K562 (cell line): ENCODE data around the gene SYNRG. TPM values are rescaled to one million over a fixed set of nuclear protein-coding genes. Genes with fewer than 3 reads are reported as not detected.

Experiments used
- ATAC-seq: fragments of 200-7000 bp; cut with Tn5 transposase; 3 replicates; pipeline ENCODE4 v1.9.1; 2020; ENCODE audit warnings: moderate library complexity
- BruUV-seq: library from RNA; stranded (reverse); fragments of 400-500 nt; replicated peaks from 2 replicates; lab custom pipeline; 2021; lab: Mats Ljungman, UMichigan
- CTCF ChIA-PET: fragments of 300-600 bp; formaldehyde crosslinking; extraction: SDS; loops from one replicate; lab custom pipeline; 2021; ENCODE audit warnings: low intra/inter-chr PET ratio; lab: Yijun Ruan, JAX
- POLR2A ChIA-PET: fragments of 300-600, 350-650 bp; sonication (Branson Sonifier 250); formaldehyde crosslinking; extraction: SDS; loops from one replicate; lab custom pipeline; 2021; ENCODE audit warnings: antibody characterized with exemption, inconsistent platforms; lab: Yijun Ruan, JAX
- DNase-seq, 4 experiments: peaks; one replicate each; pipeline versions ENCODE4 v3.0.0 to v3.0.0-alpha.2; 2011 to 2018; ENCODE audit warnings: low spot score in 3 of 4, mixed read lengths in 3 of 4; ENCODE audit errors: extremely low read depth in 1 of 4
- FAIRE-seq: peaks from 2 replicates; lab custom pipeline; 2011; peaks lifted over from hg19 to GRCh38; lab: Jason Lieb, UNC
- H2AFZ ChIP-seq: 2 replicates; pipeline ENCODE4 v1.6.0; 2011; ENCODE audit warnings: low read depth, low read length, control low read depth, inconsistent platforms
- H3K27ac ChIP-seq: fragments of 200-600 bp; 3 replicates; pipeline ENCODE4 v1.8.0; 2011; ENCODE audit warnings: low read depth, mild to moderate bottlenecking, control low read depth, inconsistent platforms, low read length, moderate library complexity, mixed read lengths; ENCODE audit errors: extremely low read depth
- H3K27me3 ChIP-seq, 2 experiments: fragments of 300-600 bp in 1 of 2; 2 replicates in 1 of 2; 3 replicates in 1 of 2; pipeline versions ENCODE4 v1.6.0 to v1.8.0; 2011; ENCODE audit warnings: inconsistent platforms in 2 of 2, low read length in 2 of 2, mild to moderate bottlenecking in 1 of 2, mixed read lengths in 1 of 2, moderate library complexity in 1 of 2; ENCODE audit not compliant: control insufficient read depth in 2 of 2, insufficient read depth in 2 of 2
- H3K36me3 ChIP-seq: fragments of 300-600 bp; 3 replicates; pipeline ENCODE4 v1.8.0; 2011; ENCODE audit warnings: mild to moderate bottlenecking, low read length, inconsistent platforms; ENCODE audit not compliant: control insufficient read depth, insufficient read depth
- H3K4me1 ChIP-seq, 2 experiments: fragments of 200-600 bp in 1 of 2; replicated peaks in 1 of 2; 2 replicates in 1 of 2; 3 replicates in 1 of 2; pipeline versions ENCODE4 v1.5.1 to v1.8.0; 2011; ENCODE audit warnings: inconsistent platforms in 2 of 2, low read length in 2 of 2, mild to moderate bottlenecking in 1 of 2, mixed read lengths in 1 of 2, moderate library complexity in 1 of 2; ENCODE audit not compliant: control insufficient read depth in 2 of 2, insufficient read depth in 2 of 2
- H3K4me2 ChIP-seq: 2 replicates; pipeline ENCODE4 v1.6.1; 2011; ENCODE audit warnings: low read length, control low read depth, inconsistent platforms, mixed read lengths; ENCODE audit not compliant: insufficient read depth
- H3K4me3 ChIP-seq: fragments of 200-600 bp; sonication (generic), shearing (Covaris generic); 2 replicates; pipeline ENCODE4 v1.5.1; 2016; ENCODE audit warnings: control low read depth, inconsistent platforms
- H3K79me2 ChIP-seq: fragments of 200-600 bp; 3 replicates; pipeline ENCODE4 v1.8.0; 2011; ENCODE audit warnings: low read length, inconsistent platforms; ENCODE audit not compliant: control insufficient read depth, insufficient read depth
- H3K9ac ChIP-seq, 2 experiments: 2 replicates each; pipeline versions ENCODE4 v1.6.0 to v1.6.1; 2011; ENCODE audit warnings: low read depth in 2 of 2, low read length in 2 of 2, control low read depth in 1 of 2, inconsistent platforms in 1 of 2, mild to moderate bottlenecking in 1 of 2, mixed read lengths in 1 of 2; ENCODE audit not compliant: insufficient read depth in 1 of 2
- H3K9me1 ChIP-seq: one replicate; pipeline ENCODE4 v1.6.0; 2011; ENCODE audit warnings: inconsistent platforms, mild to moderate bottlenecking, low read length, moderate library complexity; ENCODE audit not compliant: control insufficient read depth, insufficient read depth
- H3K9me3 ChIP-seq: replicated peaks from 2 replicates; pipeline ENCODE4 v1.5.1; 2011; ENCODE audit warnings: low read depth, low read length, inconsistent platforms; ENCODE audit not compliant: control insufficient read depth, insufficient read depth
- H4K20me1 ChIP-seq: replicated peaks from 2 replicates; pipeline ENCODE4 v1.6.1; 2011; ENCODE audit warnings: low read length, inconsistent platforms, mixed read lengths; ENCODE audit not compliant: control insufficient read depth, insufficient read depth
- BACH1 ChIP-seq: fragments of 200-800 bp; sonication (Bioruptor generic); IDR thresholded peaks from 2 replicates; pipeline ENCODE4 v1.6.1; 2016; ENCODE audit warnings: missing genetic modification characterization, missing compliant biosample characterization
- FOXP4 ChIP-seq: sonication (generic); formaldehyde crosslinking; IDR thresholded peaks from 2 replicates; pipeline ENCODE4 v1.8.0; 2022; ENCODE audit warnings: mild to moderate bottlenecking, missing genetic modification reagents, borderline replicate concordance
- GABPB1 ChIP-seq: sonication (generic); formaldehyde crosslinking; IDR thresholded peaks from 2 replicates; pipeline ENCODE4 v1.8.0; 2022; ENCODE audit warnings: mild to moderate bottlenecking, missing genetic modification reagents
- HSF4 ChIP-seq: fragments of 250-450 bp; sonication (Bioruptor Pico); IDR thresholded peaks from 2 replicates; pipeline ENCODE4 v2.1.2; 2022; ENCODE audit warnings: mild to moderate bottlenecking, moderate library complexity, borderline replicate concordance
- MYBL2 ChIP-seq, 2 experiments: fragments of 450-650 bp in 1 of 2; sonication (generic) in 1 of 2; formaldehyde crosslinking in 1 of 2; IDR thresholded peaks; 2 replicates each; pipeline versions ENCODE4 v1.6.1 to v1.8.1; 2017 to 2022; ENCODE audit warnings: borderline replicate concordance in 1 of 2, inconsistent platforms in 1 of 2, low read depth in 1 of 2, mild to moderate bottlenecking in 1 of 2, missing genetic modification reagents in 1 of 2, moderate library complexity in 1 of 2
- POLR2H ChIP-seq: IDR thresholded peaks from 2 replicates; pipeline ENCODE4 v1.6.1; 2016; ENCODE audit warnings: missing genetic modification characterization, low read depth, mild to moderate bottlenecking, control low read depth, missing compliant biosample characterization, moderate library complexity
- PREB ChIP-seq: sonication (generic); formaldehyde crosslinking; IDR thresholded peaks from 2 replicates; pipeline ENCODE4 v1.8.1; 2023; ENCODE audit warnings: mild to moderate bottlenecking, missing genetic modification reagents
- RBM39 ChIP-seq: fragments of 200-400 bp; formaldehyde crosslinking; optimal IDR thresholded peaks from 2 replicates; pipeline ENCODE3; 2018; ENCODE audit warnings: low read depth, low read length
- RFX7 ChIP-seq: fragments of 250-450 bp; sonication (Bioruptor Pico); IDR thresholded peaks from 2 replicates; pipeline ENCODE4 v1.5.1; 2021; ENCODE audit warnings: mild to moderate bottlenecking
- SMARCE1 ChIP-seq: fragments of 450-650 bp; IDR thresholded peaks from 2 replicates; pipeline ENCODE4 v1.7.1; 2016; ENCODE audit warnings: mild to moderate bottlenecking
- XRCC5 ChIP-seq: fragments of 200-400 bp; formaldehyde crosslinking; IDR thresholded peaks from 2 replicates; pipeline ENCODE4 v1.6.1; 2017; ENCODE audit warnings: low read depth, mild to moderate bottlenecking, low read length
- ZNF584 ChIP-seq: fragments of 200-800 bp; sonication (Bioruptor generic); IDR thresholded peaks from 2 replicates; pipeline ENCODE4 v1.6.1; 2016; ENCODE audit warnings: low read depth, mild to moderate bottlenecking, missing genetic modification characterization, missing compliant biosample characterization
- ZNF707 ChIP-seq: fragments of 250-450 bp; sonication (Bioruptor Pico); conservative IDR thresholded peaks from 2 replicates; pipeline ENCODE4 v1.8.0; 2022; ENCODE audit warnings: inconsistent platforms, mild to moderate bottlenecking, moderate library complexity
- ZNF77 ChIP-seq: fragments of 250-450 bp; sonication (Bioruptor Pico); IDR thresholded peaks from 2 replicates; pipeline ENCODE4 v1.5.0; 2020
- in situ Hi-C: fragments of 300-500 bp; cut with MboI; formaldehyde crosslinking; loops from 4 replicates; pipeline ENCODE4 v1.15.0; 2018; ENCODE audit warnings: inconsistent platforms, mixed read lengths
- intact Hi-C: fragments of 100-400 bp; cut with micrococcal nuclease; formaldehyde crosslinking; loops from 2 replicates; pipeline ENCODE4 v1.14.2; 2022
- polyA plus RNA-seq, 8 experiments: library from polyadenylated mRNA; depleted of rRNA in 4 of 8; stranded (reverse) in 5 of 8; unstranded in 3 of 8; fragments of >200 nt; fragmentation: Nextera tagmentation in 2 of 8; fragmentation: Illumina TruSeq in 1 of 8; extraction: Ambion mirVana in 2 of 8; extraction: Trizol in 1 of 8; gene quantifications; 2 replicates each; pipeline versions ENCODE4 v1.2.1 to v1.2.3, GENCODE V29; 2011 to 2014; ENCODE audit warnings: inconsistent platforms in 1 of 8, missing spikeins in 1 of 8
- total RNA-seq, 7 experiments: library from RNA; depleted of rRNA in 6 of 7; stranded (reverse); fragments of >200 nt in 6 of 7; fragmentation: Illumina TruSeq in 2 of 7; extraction: Trizol in 2 of 7; gene quantifications; 2 replicates each; pipeline versions ENCODE4 v1.2.1 to v1.2.3, GENCODE V29; 2011 to 2021; ENCODE audit warnings: low replicate concordance in 1 of 7
- TF ChIP-seq, protein P1 (sequence below): sonication (generic); formaldehyde crosslinking; IDR thresholded peaks from 2 replicates; pipeline ENCODE4 v1.8.0; 2023; ENCODE audit warnings: mild to moderate bottlenecking, missing genetic modification reagents

SYNRG gene
- total and polyA plus RNA-seq, 9 of the 15 experiments (the other 6 are each of a cell fraction or from before 2014, with no cell fraction given), result 2.9 to 28.2 (median 15.1) TPM

- no peaks in the 10 kb centered on the region for H3K27me3 ChIP-seq
- ATAC-seq (no peak), DNase-seq (no peak), FAIRE-seq (no peak)
- peaks cover 5 to 9% of the 10 kb centered on the region in 2 experiments; a peak in 4 of 5 replicates for H3K4me1 ChIP-seq
- intact Hi-C loops, result no loop called here
- no peak overlapping the region for H3K4me3 ChIP-seq
- in situ Hi-C loops, result no loop called here
- peaks cover 55% of the 10 kb centered on the region for H3K36me3 ChIP-seq
- no peaks in the 10 kb centered on the region for H3K9me3 ChIP-seq
- no TSS peak for BruUV-seq
- ChIA-PET CTCF (no interaction called here), POLR2A (interaction anchor here (2.0 kb wide), 1 partner anchor 28 kb away, joined by 5 read pairs; the partner anchor contains the start of gene SYNRG)
- peaks cover 61% of the 10 kb centered on the region for H3K79me2 ChIP-seq
- H4K20me1 ChIP-seq, result no peaks in the 10 kb centered on the region; the same call in 1 of the 2 replicates
- no peak overlapping the region for H3K27ac ChIP-seq
- H2AFZ ChIP-seq, result no peak overlapping the region
- H3K4me2 ChIP-seq, result no peak overlapping the region
- no peak overlapping the region for H3K9ac ChIP-seq
- no peaks in the 10 kb centered on the region for H3K9me1 ChIP-seq
- TF ChIP-seq ZNF77, result no peak
- TF ChIP-seq FOXP4 (CRISPR knock-in tag), result no peak
- no peak for TF ChIP-seq POLR2H (tag)
- no peak for TF ChIP-seq XRCC5
- TF ChIP-seq BACH1 (tag), result no peak
- TF ChIP-seq, protein P1, sequence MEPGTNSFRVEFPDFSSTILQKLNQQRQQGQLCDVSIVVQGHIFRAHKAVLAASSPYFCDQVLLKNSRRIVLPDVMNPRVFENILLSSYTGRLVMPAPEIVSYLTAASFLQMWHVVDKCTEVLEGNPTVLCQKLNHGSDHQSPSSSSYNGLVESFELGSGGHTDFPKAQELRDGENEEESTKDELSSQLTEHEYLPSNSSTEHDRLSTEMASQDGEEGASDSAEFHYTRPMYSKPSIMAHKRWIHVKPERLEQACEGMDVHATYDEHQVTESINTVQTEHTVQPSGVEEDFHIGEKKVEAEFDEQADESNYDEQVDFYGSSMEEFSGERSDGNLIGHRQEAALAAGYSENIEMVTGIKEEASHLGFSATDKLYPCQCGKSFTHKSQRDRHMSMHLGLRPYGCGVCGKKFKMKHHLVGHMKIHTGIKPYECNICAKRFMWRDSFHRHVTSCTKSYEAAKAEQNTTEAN (CRISPR knock-in tag), result no peak
- TF ChIP-seq SMARCE1, result no peak
- no peak for TF ChIP-seq PREB
- no peak for TF ChIP-seq MYBL2 (IDR thresholded peaks at IDR 0.05; ENCODE audit: low read depth)
- no peak for TF ChIP-seq MYBL2 (CRISPR knock-in tag; IDR thresholded peaks at IDR 0.05; ENCODE audit: borderline replicate concordance)
- TF ChIP-seq GABPB1, result no peak
- no peak for TF ChIP-seq HSF4
- no peak for TF ChIP-seq RBM39
- no peak for TF ChIP-seq ZNF584 (CRISPR knock-in tag)
- TF ChIP-seq ZNF707 (CRISPR knock-in tag), result no peak
- no peak for TF ChIP-seq RFX7 (CRISPR knock-in tag)
Measured at GRCh38 chr17:37637956-37638355, 28.7 kb upstream of the SYNRG start.
